ENCODE data around the gene SPDYE5.
A peak's percentile ranks its signal among the peaks of the same experiment; 100 is the strongest.
"Not testable (repeated sequence)": the region's sequence is repeated elsewhere in the genome, so short reads cannot be mapped to it uniquely, and the experiment has no call there.

GRCh38 chr7:75452494-75452955 is 39.6 kb upstream of the SPDYE5 start:
- TF ChIP-seq CTCF (IDR thresholded peaks at IDR 0.05; ENCODE audit: low read depth, low read length) = peak; percentile 33
- TF ChIP-seq EZH2phosphoT487 (IDR thresholded peaks at IDR 0.05; ENCODE audit: low read depth) = not testable (repeated sequence)

Measured in OCI-LY3 (cell line).